ENCODE measurements around the gene BMPR1A. TPM values are rescaled to one million over a fixed set of nuclear protein-coding genes. Genes with fewer than 3 reads are reported as not detected.

BMPR1A gene
- polyA plus RNA-seq, 3 donors, result 0.25 to 0.67 (median 0.61) TPM

- Mint-ChIP-seq H3K36me3 (no peaks in the 10 kb centered on the region), H3K9me3 (peaks cover 5 to 13% (median 11%) of the 10 kb centered on the region in 7 donors), H3K4me3 (no peak overlapping the region), H3K4me1 (no peaks in the 10 kb centered on the region), H3K27ac (no peak overlapping the region), H3K27me3 (ENCODE audit: low read depth in 3 of 3) (peaks cover 2 to 11% (median 7%) of the 10 kb centered on the region in 3 donors)
- Histone ChIP-seq H4K20me1 (ENCODE audit: insufficient read depth, low read length) (no peaks in the 10 kb centered on the region), H3K36me3 (replicated peaks in 1 of 2; ENCODE audit: control insufficient read depth in 1 of 2, insufficient read depth in 2 of 2, low read length in 2 of 2) (no peaks in the 10 kb centered on the region), H2AFZ (ENCODE audit: insufficient read depth, low read depth, low read length, poor library complexity, severe bottlenecking) (no peak overlapping the region), H3K4me2 (replicated peaks; ENCODE audit: extremely low read depth, low read length, poor library complexity, severe bottlenecking) (no peak overlapping the region), H3K9ac (ENCODE audit: insufficient read depth, low read length, poor library complexity, severe bottlenecking) (no peak overlapping the region), H3K9me3 (replicated peaks in 1 of 2; ENCODE audit: control insufficient read depth in 1 of 2, insufficient read depth in 1 of 2, low read length in 2 of 2) (peaks cover 5 to 7% of the 10 kb centered on the region in 2 donors), H3K27ac (ENCODE audit: low read depth in 1 of 2, low read length in 2 of 2) (no peak overlapping the region), H3K4me3 (replicated peaks in 1 of 3; ENCODE audit: low read depth in 2 of 3, low read length in 3 of 3) (no peak overlapping the region), H3K79me2 (ENCODE audit: insufficient read depth, low read length) (no peaks in the 10 kb centered on the region), H3K4me1 (ENCODE audit: control insufficient read depth in 1 of 2, insufficient read depth in 2 of 2, low read length in 2 of 2) (no peaks in the 10 kb centered on the region), H3K27me3 (ENCODE audit: control insufficient read depth in 2 of 2, insufficient read depth in 2 of 2, low read length in 2 of 2) (no peaks in the 10 kb centered on the region)
- TF ChIP-seq, protein P1, sequence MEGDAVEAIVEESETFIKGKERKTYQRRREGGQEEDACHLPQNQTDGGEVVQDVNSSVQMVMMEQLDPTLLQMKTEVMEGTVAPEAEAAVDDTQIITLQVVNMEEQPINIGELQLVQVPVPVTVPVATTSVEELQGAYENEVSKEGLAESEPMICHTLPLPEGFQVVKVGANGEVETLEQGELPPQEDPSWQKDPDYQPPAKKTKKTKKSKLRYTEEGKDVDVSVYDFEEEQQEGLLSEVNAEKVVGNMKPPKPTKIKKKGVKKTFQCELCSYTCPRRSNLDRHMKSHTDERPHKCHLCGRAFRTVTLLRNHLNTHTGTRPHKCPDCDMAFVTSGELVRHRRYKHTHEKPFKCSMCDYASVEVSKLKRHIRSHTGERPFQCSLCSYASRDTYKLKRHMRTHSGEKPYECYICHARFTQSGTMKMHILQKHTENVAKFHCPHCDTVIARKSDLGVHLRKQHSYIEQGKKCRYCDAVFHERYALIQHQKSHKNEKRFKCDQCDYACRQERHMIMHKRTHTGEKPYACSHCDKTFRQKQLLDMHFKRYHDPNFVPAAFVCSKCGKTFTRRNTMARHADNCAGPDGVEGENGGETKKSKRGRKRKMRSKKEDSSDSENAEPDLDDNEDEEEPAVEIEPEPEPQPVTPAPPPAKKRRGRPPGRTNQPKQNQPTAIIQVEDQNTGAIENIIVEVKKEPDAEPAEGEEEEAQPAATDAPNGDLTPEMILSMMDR (IDR thresholded peaks at IDR 0.05), result no peak
- intact Hi-C loops (cut with micrococcal nuclease), result no loop called here
- WGBS (ENCODE audit: insufficient coverage), result 95% methylated on average over 5 of the region's 5 CpGs
- no peak for DNase-seq
Measured at GRCh38 chr10:86785968-86786367, 29.5 kb downstream of the BMPR1A start.

- H3K9me3 ChIP-seq (replicated peaks in 1 of 2; ENCODE audit: control insufficient read depth in 1 of 2, insufficient read depth in 1 of 2, low read length in 2 of 2), result peaks cover 5 to 7% of the 10 kb centered on the region in 2 donors
- no peak overlapping the region for H3K27ac ChIP-seq (ENCODE audit: low read depth in 1 of 2, low read length in 2 of 2)
- H3K79me2 ChIP-seq (ENCODE audit: insufficient read depth, low read length), result no peaks in the 10 kb centered on the region
- H4K20me1 ChIP-seq (ENCODE audit: insufficient read depth, low read length), result no peaks in the 10 kb centered on the region
- Mint-ChIP-seq H3K4me1 (no peaks in the 10 kb centered on the region), H3K9me3 (peaks cover 5 to 13% (median 11%) of the 10 kb centered on the region in 7 donors), H3K36me3 (no peaks in the 10 kb centered on the region), H3K27me3 (ENCODE audit: low read depth in 3 of 3) (peaks cover 2 to 11% (median 7%) of the 10 kb centered on the region in 3 donors), H3K27ac (no peak overlapping the region), H3K4me3 (no peak overlapping the region)
- H3K4me1 ChIP-seq (ENCODE audit: control insufficient read depth in 1 of 2, insufficient read depth in 2 of 2, low read length in 2 of 2), result no peaks in the 10 kb centered on the region
- no peak overlapping the region for H3K4me3 ChIP-seq (replicated peaks in 1 of 3; ENCODE audit: low read depth in 2 of 3, low read length in 3 of 3)
- no peak overlapping the region for H3K4me2 ChIP-seq (replicated peaks; ENCODE audit: extremely low read depth, low read length, poor library complexity, severe bottlenecking)
- no peak overlapping the region for H2AFZ ChIP-seq (ENCODE audit: insufficient read depth, low read depth, low read length, poor library complexity, severe bottlenecking)
- WGBS (ENCODE audit: insufficient coverage), result 100% methylated on average over 2 of the region's 4 CpGs
- H3K9ac ChIP-seq (ENCODE audit: insufficient read depth, low read length, poor library complexity, severe bottlenecking), result no peak overlapping the region
- no peak for DNase-seq
- H3K36me3 ChIP-seq (replicated peaks in 1 of 2; ENCODE audit: control insufficient read depth in 1 of 2, insufficient read depth in 2 of 2, low read length in 2 of 2), result no peaks in the 10 kb centered on the region
- H3K27me3 ChIP-seq (ENCODE audit: control insufficient read depth in 2 of 2, insufficient read depth in 2 of 2, low read length in 2 of 2), result no peaks in the 10 kb centered on the region
- TF ChIP-seq, protein P1 (IDR thresholded peaks at IDR 0.05), result no peak
- intact Hi-C loops (cut with micrococcal nuclease), result no loop called here
Measured at GRCh38 chr10:86786368-86786767, 29.9 kb downstream of the BMPR1A start.

Measured in CD14-positive monocyte (primary cell).